ENCODE results near the gene PIP5KL1. TPM values are rescaled to one million over a fixed set of nuclear protein-coding genes. Genes with fewer than 3 reads are reported as not detected.

The PIP5KL1 gene
- total RNA-seq, 1 experiment from 2014 or later = 16.8 TPM

- no peak for TF ChIP-seq ZBTB43 (CRISPR knock-in tag; IDR thresholded peaks at IDR 0.05)
- TF ChIP-seq IRF1 (CRISPR knock-in tag; IDR thresholded peaks at IDR 0.05) = no peak
- no peak for TF ChIP-seq FOXJ3 (CRISPR knock-in tag; IDR thresholded peaks at IDR 0.05; ENCODE audit: borderline replicate concordance)
- TF ChIP-seq ZNF396 (CRISPR knock-in tag; IDR thresholded peaks at IDR 0.05; ENCODE audit: borderline replicate concordance) = no peak
- no peak for TF ChIP-seq MYBL2 (CRISPR knock-in tag; IDR thresholded peaks at IDR 0.05)
- TF ChIP-seq ZNF121 (CRISPR knock-in tag; IDR thresholded peaks at IDR 0.05) = peak; percentile 96
- no peak for TF ChIP-seq PREB (CRISPR knock-in tag; IDR thresholded peaks at IDR 0.05; ENCODE audit: borderline replicate concordance)
- no peak for TF ChIP-seq USF2 (CRISPR knock-in tag; IDR thresholded peaks at IDR 0.05)
Measured at GRCh38 chr9:127942216-127943010, 11.8 kb upstream of the PIP5KL1 start (continued).

GRCh38 chr9:127941961-127942215 is 11.3 kb upstream of the PIP5KL1 start:
- POLR2A ChIA-PET = no interaction called here
- CTCF ChIA-PET = interaction anchor here (1.0 to 5.2 kb wide), 25 partner anchors 8 to 209 kb away, joined by 3 to 179 read pairs (median 15); partner anchors contain the start of genes EEIG1, NAIF1, PIP5KL1 and SLC25A25
- Mint-ChIP-seq H3K4me3 (no peak overlapping the region), H3K27me3 (ENCODE audit: low read depth) (no peaks in the 10 kb centered on the region), H3K9me3 (no peaks in the 10 kb centered on the region), H3K4me1 (peaks cover 31% of the 10 kb centered on the region), H3K27ac (no peak overlapping the region), H3K36me3 (peaks cover 5% of the 10 kb centered on the region; the same call in 1 of the 2 replicates)
- DNase-seq (ENCODE audit: low spot score) = no peak
- ATAC-seq = no peak
- TF ChIP-seq ZNF532 (CRISPR knock-in tag; IDR thresholded peaks at IDR 0.05; ENCODE audit: borderline replicate concordance) = no peak
- TF ChIP-seq ZNF416 (CRISPR knock-in tag; IDR thresholded peaks at IDR 0.05) = no peak
- no peak for TF ChIP-seq SMAD4 (CRISPR knock-in tag; IDR thresholded peaks at IDR 0.05)
- no peak for TF ChIP-seq NFE2L1 (CRISPR knock-in tag; IDR thresholded peaks at IDR 0.05)
- no peak for TF ChIP-seq ARID4B (CRISPR knock-in tag; IDR thresholded peaks at IDR 0.05; ENCODE audit: borderline replicate concordance)
- no peak for TF ChIP-seq MYBL2 (CRISPR knock-in tag; IDR thresholded peaks at IDR 0.05)
- no peak for TF ChIP-seq FOXP1 (CRISPR knock-in tag; IDR thresholded peaks at IDR 0.05; ENCODE audit: borderline replicate concordance)
- TF ChIP-seq GRHL2 (CRISPR knock-in tag; IDR thresholded peaks at IDR 0.05; ENCODE audit: insufficient replicate concordance, severe bottlenecking) = no peak
- no peak for TF ChIP-seq CREB1 (CRISPR knock-in tag; IDR thresholded peaks at IDR 0.05)
